ENCODE data around the gene TBCD.

TBCD gene

GRCh38 chr17:82888583-82889495, 137.0 kb downstream of the TBCD start:
- DNase-seq (ENCODE audit: low spot score), result no peak

DNA sequence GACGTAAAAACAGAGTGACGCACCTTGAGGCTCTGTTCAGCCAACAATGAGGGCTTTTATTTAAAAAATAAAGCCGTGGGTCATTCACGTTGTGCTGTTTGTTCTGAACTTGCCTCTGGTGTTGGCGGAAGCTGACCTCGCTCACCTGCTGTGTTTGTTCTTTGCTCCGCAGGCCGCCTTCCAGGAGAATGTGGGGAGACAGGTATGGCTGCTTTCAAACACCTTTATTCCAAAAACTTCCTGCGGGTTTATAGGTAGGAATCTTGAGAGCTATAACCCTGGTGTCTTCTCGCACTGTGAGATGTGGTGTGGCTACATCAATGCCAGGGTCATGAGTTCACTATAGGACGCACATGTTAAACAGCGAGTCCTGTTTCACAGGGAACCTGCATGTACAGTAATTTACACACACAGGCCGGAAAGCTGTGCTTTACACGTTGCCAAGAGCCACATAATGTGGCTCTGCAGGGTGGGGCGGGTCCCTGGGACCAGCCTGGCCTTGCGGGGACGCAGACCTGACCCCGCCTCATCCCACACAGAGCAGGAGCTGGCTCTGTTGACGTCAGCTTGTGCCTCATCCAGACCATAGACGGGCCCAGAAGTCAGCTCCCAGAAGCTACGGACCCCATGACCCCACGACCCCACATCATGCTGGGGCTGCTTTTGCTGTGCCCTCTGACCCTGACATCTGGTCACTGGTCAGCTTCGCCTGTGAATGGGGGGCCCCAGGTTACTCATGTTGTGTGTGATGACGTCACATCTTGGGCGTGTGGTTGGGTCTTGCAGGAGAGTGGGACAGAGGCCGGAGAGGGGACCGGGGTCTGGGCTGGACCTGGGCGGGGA, 137.9 kb downstream of the TBCD start:
- no peak for DNase-seq (ENCODE audit: low spot score)

DNA sequence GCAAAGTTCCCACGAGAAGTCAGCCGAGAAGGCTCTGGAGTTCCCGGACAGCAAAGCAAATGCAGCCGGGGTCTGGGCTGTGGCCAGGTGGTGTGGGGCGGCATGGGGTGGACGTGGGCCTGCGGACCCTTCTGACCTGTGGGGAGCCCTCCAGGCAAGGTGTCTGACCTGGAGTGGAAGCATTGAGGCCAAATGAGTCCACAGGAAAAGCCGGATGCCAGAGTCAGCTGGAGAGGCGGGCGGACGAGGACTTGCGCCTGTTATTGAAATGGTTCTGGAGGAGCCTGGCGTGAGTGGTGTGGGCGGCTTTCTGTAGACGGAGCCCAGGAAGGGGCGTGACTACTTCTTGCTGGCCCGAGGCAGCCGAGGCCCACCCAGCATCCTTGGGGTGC, 138.5 kb downstream of the TBCD start:
- no peak for DNase-seq (ENCODE audit: low spot score)

DNA sequence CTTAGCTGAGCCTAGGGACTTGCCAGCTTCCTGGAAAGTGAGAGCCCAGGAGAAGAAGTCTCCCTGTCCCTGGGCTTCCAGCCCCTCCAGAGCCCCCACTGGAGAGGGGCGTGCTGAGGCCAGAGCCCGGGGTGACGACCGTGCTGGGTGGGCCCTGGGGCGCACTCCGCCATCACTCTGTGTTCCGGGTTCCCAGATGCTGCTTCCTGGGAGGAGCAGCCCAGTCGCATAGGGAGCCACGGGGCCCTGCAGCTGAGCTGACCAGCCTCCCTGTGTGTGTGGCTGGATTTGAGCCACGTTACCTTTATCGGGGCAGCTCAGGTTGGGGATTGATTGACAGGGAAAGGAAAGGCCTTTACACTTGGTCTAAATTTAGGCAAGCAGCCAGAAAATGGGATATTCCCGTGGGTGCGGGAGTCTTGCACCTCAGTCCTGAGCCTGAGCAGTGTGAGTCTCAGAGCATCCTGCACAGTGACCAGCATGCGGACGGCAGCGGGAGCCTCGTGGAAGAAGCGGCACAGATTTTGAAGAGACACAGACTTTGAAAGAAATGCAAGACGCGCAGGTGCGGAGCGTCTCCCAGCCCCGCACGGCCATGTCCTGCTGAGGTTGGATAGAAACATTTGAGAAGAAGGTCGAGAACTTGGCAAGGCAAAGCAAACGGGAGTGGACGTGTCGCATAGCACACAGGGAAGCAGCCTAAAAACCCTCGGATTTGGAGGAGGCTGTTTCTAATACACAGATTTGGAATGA, 139.2 kb downstream of the TBCD start:
- DNase-seq (ENCODE audit: low spot score), result no peak

DNA sequence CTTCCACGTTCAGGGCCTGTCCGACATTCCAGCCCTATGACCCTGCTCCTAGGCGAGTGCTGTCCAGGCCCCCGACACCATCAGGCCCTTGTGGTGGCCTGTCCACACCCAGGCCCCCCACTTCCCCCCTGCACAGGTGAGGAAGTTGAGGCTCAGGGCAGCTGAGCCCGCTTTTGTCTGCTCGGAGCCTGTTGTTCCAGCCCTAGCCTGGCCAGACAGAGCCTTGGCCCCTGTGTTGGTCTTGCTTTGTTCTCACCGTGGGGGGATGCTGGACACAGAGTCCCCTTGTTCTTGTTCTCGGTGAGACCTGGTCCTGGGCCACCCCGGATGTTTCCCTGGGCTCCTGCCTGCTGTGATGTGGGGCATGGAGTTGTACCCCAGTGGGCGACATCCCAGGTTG, 140.0 kb downstream of the TBCD start:
- DNase-seq (ENCODE audit: low spot score), result no peak

GRCh38 chr17:82892899-82893565, 141.2 kb downstream of the TBCD start:
- no peak for DNase-seq (ENCODE audit: low spot score)

GRCh38 chr17:82893779-82894178, 141.9 kb downstream of the TBCD start:
- DNase-seq (ENCODE audit: low spot score), result peak; percentile 65

DNA sequence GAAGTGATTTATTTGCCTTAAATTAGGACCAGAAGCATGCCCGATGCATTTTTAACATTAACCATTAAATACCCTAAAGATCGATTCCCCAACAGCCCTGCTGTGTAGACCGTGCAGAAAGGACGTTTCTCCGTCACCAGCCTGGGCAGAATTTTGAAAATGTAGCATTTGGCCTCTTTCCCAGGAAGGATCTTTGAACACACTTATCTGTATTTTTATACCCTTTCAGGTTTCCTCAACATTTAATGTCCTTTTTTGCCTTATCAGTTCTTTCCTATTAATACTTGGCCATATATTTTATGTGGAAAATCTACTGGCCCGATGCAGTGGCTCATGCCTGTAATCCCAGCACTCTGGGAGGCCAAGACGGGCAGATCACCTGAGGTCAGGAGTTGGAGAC, 142.5 kb downstream of the TBCD start:
- DNase-seq (ENCODE audit: low spot score), result no peak

DNA sequence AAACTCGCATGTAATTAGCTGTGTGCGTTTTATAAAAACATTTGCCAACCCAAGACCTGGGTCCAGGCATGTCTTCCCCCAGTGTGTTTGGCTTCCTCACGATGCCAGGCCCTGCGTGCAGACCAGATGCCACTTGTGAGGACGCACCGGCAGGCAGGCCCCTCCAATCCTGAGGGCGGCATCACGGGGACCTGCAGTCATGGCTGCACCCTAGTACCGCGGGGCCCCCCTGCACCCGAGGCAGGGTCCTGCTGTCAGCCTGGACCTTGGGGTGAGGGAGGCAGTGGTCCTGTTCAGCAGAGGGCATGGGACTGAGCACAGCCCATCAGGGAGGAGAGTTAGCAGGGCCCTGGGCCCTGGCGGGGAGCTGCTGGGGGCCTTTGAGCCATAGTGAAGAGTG, 143.2 kb downstream of the TBCD start:
- DNase-seq (ENCODE audit: low spot score), result no peak

DNA sequence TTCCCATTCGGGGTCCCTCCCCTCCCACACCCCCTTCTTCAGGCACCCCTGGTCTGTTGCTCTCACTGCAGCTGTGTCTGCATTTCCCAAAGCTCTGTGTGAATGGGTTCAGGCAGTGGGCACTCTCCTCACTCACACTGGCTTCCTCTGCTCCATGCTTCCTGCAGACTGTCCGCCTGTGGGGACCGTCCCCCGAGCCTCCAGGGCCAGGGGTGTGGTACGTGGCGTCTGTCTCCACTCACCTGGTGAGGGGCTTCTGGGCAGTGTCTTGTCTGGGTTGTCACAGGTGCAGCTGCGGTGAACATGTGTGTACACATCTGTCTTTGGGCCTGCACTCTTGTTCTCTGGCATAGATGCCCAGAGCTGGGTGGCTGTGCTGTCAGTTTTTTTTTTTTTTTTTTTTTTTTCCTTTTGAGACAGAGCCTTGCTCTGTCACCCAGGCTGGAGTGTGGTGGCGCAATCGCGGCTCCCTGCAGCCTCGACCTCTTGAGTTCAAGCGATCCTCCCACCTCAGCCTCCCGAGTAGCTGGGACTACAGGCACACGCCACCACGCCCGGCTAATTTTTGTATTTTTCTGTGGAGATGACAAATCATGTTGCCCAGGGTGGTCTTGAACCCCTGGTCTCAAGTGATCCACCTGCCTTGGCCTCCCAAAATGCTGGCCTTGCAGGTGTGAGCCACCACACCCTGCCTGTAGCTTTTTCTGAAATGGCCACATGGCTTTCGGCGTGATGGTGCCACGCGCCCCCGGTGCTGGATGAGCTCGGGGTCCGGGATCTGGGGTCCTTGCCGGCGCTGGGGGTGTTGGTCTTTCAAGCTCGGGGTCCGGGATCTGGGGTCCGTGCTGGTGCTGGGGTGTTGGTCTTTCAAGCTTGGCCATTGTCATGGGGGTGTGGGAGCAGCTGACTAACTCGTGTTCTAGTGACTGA, 144.5 kb downstream of the TBCD start:
- no peak for DNase-seq (ENCODE audit: low spot score)

GRCh38 chr17:82897514-82898249, 145.8 kb downstream of the TBCD start:
- DNase-seq (ENCODE audit: low spot score), result no peak

GRCh38 chr17:82898976-82899514, 147.2 kb downstream of the TBCD start:
- no peak for DNase-seq (ENCODE audit: low spot score)

DNA sequence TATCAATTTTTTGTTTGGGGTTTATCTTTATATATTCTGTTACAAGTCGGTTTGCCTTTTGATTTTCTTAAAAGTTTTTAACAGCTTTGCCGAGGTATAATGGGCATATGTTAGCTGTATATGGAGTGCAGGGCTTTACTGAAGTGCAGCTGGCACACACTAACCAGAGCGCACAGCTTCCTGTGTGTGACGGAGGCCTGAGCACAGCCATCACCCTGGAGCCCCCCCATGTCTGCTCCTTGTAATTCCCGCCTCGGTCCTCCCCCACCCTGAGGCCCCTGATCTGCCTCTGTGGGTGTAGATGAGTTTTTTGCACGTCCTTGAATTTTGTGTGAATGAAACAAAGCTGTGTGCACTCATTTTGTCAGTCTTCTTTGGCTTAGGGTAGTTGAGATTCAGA, 148.1 kb downstream of the TBCD start:
- DNase-seq (ENCODE audit: low spot score), result no peak

- no peak for DNase-seq (ENCODE audit: low spot score)
These were observed 148.9 kb downstream of the TBCD start for GRCh38 chr17:82900741-82901140.

DNA sequence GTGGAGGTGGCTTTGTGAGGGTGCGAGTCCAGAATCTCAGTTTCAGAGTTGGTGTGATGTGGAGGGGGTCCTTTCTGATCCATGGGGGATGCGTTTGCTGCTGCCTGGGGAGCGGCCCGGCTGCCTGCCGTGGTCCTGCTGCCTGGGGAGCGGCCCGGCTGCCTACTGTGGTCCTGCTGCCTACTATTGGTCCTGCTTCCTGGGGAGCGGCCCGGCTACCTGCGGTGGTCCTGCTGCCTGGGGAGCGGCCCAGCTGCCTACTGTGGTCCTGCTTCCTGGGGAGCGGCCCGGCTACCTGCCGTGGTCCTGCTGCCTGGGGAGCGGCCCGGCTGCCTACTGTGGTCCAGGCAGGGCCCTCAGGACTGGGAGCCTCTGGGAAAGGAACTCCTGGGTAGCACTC, 149.5 kb downstream of the TBCD start:
- no peak for DNase-seq (ENCODE audit: low spot score)

- no peak for DNase-seq (ENCODE audit: low spot score)
These were observed 150.0 kb downstream of the TBCD start for GRCh38 chr17:82901856-82902255.

- DNase-seq (ENCODE audit: low spot score), result no peak
These were observed 151.4 kb downstream of the TBCD start for GRCh38 chr17:82902972-82903874.

DNA sequence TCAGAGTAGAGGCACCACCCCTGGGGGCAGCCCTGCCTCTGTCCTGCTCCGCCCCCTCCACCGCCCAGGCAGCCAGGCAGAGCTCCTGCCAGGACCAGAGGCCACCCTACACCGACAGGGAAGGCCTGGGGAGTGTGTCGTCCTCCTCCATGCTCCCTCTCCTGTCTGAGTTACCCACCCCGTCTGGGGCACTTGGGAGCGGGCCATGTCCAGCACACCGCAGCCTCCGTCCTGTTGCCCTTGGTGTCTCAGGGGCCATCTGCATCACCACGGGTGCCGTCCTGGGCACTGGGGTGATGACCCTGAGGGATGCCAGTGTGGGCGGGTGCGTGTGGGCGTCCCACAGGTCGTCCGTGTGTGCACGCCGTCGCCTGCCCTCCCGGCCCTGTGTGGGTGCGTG, 153.3 kb downstream of the TBCD start:
- no peak for DNase-seq (ENCODE audit: low spot score)
